ENCODE measurements around the gene CHCHD3.
"Not testable (repeated sequence)": the region's sequence is repeated elsewhere in the genome, so short reads cannot be mapped to it uniquely, and the experiment has no call there.

Gene CHCHD3

DNA sequence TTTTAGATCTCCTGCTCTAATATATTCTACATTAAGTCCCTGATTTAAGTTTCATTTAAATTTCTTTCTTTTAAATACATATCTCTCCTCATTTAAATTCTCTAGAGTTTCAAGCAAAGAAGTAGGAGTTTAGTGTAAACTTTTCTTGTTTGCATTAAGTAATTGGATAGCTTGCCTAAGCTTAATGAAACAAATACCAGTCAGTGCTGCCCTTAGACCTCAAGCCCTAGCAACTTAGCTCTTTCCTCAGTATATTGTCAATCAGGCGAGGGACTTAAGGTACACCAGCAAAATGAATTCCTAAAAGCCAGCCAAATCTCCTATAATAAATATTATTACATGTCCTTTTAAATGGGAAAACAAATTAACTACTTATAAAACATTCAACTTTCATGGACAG is 101.5 kb downstream of the CHCHD3 start:
- in situ Hi-C loops (cut with HindIII; ENCODE audit: low pct_ligation_motif_present, low pct_unique_long_range_greater_than_20kb, low sequenced_read_pairs), result no loop called here
- DNase-seq, result no peak

DNA sequence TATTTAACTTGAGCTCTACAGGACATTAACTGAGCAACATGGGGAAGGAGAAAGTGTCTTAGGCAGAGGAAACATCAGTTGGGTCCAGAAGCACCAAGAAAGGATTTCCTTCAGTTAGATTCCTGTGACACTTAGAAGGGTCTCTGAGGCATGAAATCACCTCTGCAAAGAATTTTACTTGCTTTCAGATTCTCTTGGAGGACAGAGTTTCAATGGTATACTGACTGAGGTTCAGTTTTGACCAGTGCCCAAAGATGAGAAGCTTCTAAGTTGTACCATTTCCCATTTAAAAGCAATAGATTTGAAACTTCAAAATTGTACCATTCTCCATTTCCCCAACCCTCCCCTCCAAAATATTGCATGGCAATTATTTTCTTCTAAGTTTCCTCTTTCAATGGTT is 102.4 kb downstream of the CHCHD3 start:
- in situ Hi-C loops (cut with HindIII; ENCODE audit: low pct_ligation_motif_present, low pct_unique_long_range_greater_than_20kb, low sequenced_read_pairs), result no loop called here

DNA sequence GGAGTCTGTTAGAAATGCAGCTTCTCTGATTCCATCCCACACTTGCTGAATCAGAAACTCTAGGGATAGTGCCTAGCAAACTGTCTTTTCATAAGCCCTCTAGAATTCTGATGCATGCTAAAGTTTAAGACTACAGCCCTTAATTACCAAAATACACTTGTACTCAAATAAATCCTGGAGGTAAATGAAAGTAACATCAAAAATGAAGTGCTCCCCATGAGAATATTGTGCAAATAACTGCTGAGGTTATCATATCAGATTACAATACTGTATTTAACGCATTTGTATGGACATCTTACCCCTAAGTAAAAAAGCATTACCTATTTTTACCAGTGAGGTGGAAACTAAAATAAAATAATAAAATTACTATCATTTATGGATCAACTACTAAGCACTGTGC is 104.7 kb downstream of the CHCHD3 start:
- in situ Hi-C loops (cut with HindIII; ENCODE audit: low pct_ligation_motif_present, low pct_unique_long_range_greater_than_20kb, low sequenced_read_pairs), result no loop called here
- no peak for DNase-seq

More for the DNA sequence above, 102.4 kb downstream of the CHCHD3 start:
- no peak for DNase-seq

DNA sequence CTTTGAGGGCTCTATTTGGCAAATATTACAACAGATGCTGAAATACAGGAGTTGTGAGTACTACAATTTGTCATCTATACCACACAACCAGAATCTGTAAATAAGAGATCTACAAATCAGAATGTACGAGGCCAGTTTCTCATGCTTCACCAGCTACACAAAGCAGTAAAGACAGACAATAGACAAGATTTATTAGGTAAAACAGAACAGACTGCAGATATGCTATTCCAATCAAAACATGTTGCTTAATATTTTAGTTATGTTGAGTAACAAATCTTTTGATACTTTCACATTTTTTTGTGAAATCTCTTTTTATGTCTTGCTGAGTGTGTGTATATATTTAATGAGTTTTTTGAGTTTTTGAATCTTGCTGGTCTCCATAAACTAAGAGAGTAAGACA is 109.1 kb downstream of the CHCHD3 start:
- in situ Hi-C loops (cut with HindIII; ENCODE audit: low pct_ligation_motif_present, low pct_unique_long_range_greater_than_20kb, low sequenced_read_pairs), result no loop called here

DNA sequence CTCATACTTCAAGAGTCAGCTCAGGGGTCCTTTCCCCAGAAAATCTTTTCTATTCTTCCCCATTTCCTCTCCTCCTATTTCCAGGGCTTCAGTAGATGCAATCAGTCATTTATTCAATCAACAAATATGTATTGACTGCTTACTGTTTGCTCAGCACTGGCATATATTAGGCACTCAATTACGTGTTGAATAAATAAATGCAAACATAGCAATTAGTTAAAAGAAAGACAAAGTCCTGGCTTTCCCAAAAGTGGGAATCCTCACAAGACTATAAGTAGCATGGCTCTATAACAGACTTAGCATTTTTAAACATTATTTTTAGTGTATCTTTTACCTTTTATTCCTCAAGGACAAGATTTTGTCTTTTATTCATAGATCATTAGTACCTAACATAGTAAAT is 111.6 kb downstream of the CHCHD3 start:
- no peak for DNase-seq
- in situ Hi-C loops (cut with HindIII; ENCODE audit: low pct_ligation_motif_present, low pct_unique_long_range_greater_than_20kb, low sequenced_read_pairs), result no loop called here

More for the DNA sequence above, 109.1 kb downstream of the CHCHD3 start:
- no peak for DNase-seq

DNA sequence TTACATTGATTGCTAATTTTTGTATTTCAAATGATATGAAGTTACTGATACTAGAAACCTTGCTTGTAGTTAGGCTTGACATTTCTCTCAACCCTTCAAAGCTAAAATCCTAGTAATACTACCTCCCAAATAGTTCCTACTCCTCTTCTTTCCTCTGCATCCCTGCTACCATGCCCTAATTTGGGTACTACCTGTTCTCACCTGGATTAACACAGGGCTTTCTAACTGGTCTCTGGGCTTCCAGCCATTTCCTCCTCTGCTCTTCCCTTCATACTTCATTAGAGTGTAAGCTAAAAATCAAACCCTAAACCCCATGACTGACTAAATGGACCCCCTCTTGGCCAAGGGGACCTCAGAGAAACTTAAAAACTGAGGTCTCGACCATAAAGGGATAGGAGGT is 112.4 kb downstream of the CHCHD3 start:
- in situ Hi-C loops (cut with HindIII; ENCODE audit: low pct_ligation_motif_present, low pct_unique_long_range_greater_than_20kb, low sequenced_read_pairs), result no loop called here
- no peak for DNase-seq

DNA sequence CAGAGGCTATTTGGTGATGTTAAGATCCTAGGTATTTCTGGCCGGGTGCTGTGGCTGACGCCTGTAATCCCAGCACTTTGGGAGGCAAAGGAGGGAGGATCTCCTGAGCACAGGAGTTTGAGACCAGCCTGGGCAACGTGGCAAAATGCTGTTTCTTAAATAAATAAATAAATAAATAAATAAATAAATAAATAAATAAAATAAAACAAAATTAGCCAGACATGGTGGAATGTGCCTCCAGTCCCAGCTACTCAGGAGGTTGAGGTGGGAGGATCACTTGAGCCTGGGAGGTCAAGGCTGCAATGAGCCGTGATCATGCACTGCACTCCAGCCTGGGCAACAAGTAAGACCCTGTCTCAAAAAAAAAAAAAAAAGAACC is 114.4 kb downstream of the CHCHD3 start:
- DNase-seq; in situ Hi-C loops (cut with HindIII; ENCODE audit: low pct_ligation_motif_present, low pct_unique_long_range_greater_than_20kb, low sequenced_read_pairs): not testable (repeated sequence)

DNA sequence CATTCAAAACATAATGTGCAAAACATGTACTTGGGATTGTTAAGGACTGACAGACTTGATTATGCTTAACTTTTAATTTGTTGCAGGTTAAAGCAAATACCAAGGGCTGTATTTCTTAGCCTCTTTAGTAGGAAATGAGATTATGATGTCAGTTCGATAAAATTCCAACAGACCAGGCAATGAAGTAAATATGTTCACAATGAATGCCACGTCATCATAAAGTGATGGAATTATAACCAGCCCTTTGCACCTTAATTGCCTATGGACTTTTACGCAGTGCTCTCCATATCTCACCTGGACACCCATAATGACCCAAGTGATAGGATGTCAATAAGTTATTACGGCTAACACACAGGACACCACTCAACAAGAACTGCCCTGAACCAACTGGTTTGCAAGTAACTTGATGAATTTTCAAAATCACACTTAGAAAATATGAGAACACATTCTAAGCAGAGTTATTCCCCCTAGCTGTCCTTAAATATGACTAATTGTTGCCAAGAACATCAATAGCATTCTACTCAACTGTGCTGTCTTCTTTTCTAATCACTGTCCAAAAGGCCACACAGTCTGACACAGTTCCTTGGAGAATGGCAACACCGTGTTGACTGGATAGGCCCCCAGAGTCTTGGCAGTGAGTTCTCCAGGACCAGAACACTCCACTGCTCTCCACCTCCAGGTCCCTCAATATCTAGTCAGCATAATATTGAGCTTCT is 115.0 kb downstream of the CHCHD3 start:
- in situ Hi-C loops (cut with HindIII; ENCODE audit: low pct_ligation_motif_present, low pct_unique_long_range_greater_than_20kb, low sequenced_read_pairs), result no loop called here
- no peak for DNase-seq

DNA sequence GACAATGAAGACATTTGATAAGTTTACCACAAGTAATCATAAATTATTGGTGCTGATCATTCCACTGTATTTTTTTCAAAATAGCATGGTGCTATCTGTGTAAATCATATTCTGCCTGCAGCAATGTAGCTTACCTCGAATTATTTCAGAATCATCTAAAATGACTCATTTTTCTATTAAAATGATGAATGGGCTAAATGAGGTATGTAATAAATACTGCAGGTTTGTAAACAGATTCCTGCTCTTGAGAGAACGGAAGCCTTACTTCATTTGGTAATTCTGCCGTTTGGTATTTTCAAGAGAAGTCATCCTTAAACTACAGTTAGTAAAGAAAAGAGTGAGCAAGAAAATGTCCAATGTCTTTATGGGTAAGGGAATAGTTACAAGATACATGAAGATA is 115.9 kb downstream of the CHCHD3 start:
- in situ Hi-C loops (cut with HindIII; ENCODE audit: low pct_ligation_motif_present, low pct_unique_long_range_greater_than_20kb, low sequenced_read_pairs), result no loop called here
- no peak for DNase-seq

DNA sequence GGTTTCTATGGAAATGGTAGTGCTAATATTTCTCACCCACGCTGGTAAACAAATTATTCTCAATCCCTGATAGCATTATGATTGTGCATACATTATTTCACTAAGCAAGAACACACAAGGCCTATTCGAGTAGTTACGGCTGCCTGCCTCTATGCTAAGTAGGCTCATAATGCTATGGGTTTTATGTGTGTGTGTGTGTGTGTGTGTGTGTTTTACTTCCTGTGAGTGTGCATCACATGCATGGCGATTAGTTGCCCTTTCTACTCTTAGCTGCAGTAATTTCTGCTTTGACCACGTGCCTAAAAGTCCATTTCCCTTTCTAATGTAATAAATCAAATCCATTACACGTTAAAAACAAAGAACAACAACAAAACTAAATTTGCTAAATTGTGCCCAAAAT is 117.0 kb downstream of the CHCHD3 start:
- no peak for DNase-seq
- in situ Hi-C loops (cut with HindIII; ENCODE audit: low pct_ligation_motif_present, low pct_unique_long_range_greater_than_20kb, low sequenced_read_pairs), result no loop called here

DNA sequence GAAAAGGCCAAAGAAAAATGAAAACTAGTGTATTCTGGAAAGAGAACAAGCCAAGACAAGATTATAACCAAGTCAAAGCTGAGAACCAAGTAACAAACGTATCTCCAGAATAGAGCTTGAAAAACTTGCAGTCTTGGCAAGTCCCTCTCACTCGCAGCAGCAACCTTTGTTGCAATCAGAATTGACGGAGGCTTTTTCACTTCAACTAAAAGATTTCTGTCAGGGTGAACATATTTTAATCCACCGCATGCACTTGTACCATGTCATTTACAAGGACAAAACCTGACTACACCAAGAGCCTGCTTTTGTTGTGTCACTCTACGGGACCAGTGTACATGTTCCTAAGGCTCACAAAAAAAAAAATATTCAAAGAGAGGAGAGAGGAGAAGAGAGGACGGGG is 122.0 kb downstream of the CHCHD3 start:
- in situ Hi-C loops (cut with HindIII; ENCODE audit: low pct_ligation_motif_present, low pct_unique_long_range_greater_than_20kb, low sequenced_read_pairs), result no loop called here
- DNase-seq, result no peak

DNA sequence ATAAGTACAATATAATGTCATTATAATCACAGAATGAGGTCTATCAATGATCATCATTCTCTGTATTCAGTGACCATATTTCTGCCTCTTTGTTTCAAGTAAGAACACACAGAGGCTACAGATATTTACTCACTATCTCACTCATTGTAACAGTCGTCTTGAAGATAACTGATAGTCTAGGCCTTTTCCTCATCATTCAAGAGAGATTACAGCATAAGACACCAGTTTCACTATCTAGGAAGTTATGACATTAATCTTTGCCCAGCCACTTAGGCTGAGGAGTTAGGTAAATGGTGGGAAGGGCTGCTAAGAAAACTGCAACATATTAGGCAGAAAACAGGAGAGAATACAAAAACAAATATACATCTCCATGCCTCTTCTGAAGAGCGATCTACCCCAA is 125.3 kb downstream of the CHCHD3 start:
- no peak for DNase-seq
- in situ Hi-C loops (cut with HindIII; ENCODE audit: low pct_ligation_motif_present, low pct_unique_long_range_greater_than_20kb, low sequenced_read_pairs), result no loop called here

DNA sequence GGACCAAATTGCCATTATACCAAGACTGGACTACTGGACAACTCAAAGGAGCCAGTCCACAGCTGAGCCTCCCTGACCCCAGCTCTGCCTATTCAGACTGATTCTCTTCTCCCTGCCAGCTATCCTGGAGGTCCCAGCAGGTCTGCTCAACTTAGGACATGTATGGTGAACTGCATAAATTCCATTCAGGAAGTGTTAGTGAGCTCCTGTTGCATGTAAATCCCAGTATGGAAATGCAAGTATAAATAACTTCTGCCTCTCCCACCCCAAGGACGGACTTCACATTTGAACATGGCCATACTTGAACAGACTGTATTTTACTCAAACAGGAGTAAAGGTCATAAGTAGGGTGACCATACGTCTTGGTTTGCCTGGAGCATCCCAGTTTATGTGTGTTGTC is 128.4 kb downstream of the CHCHD3 start:
- no peak for DNase-seq
- in situ Hi-C loops (cut with HindIII; ENCODE audit: low pct_ligation_motif_present, low pct_unique_long_range_greater_than_20kb, low sequenced_read_pairs), result no loop called here

DNA sequence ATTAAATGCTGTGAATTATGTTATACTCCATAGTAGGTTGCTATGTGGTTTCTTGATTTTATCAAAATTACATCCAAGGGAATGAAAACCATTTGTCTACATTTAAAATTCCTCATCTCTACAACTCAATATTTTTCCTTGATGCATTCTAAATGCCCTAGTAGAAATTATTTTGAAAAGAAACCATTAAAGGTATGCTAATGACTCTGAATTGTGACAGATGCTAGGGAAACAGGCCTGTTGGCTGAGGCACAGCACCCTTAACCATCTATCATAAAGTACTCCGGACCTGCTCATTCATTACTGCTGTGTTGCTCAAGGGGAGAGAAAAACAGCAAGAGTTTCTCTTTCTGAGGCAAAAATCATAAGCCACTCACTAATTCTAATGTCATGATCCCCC is 131.2 kb downstream of the CHCHD3 start:
- DNase-seq, result no peak
- in situ Hi-C loops (cut with HindIII; ENCODE audit: low pct_ligation_motif_present, low pct_unique_long_range_greater_than_20kb, low sequenced_read_pairs), result no loop called here

DNA sequence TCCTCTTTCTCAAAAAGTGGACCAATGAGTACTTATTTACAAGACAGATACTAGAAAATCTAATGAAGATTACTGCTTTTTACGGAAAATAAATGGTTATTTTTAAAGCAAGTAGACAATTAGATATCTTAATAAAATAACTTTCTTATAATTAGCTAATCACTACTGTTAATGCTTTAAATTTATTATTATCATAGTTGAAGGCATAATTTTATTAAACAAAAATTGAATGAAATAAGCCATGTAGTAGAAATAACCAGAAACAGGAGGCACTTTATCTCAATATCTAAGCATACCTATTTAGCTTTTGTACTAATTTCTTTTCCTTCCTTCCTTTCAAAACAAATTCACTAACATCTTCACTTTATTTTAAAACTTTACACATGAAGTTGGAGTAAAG is 134.9 kb downstream of the CHCHD3 start:
- in situ Hi-C loops (cut with HindIII; ENCODE audit: low pct_ligation_motif_present, low pct_unique_long_range_greater_than_20kb, low sequenced_read_pairs), result no loop called here
- no peak for DNase-seq

DNA sequence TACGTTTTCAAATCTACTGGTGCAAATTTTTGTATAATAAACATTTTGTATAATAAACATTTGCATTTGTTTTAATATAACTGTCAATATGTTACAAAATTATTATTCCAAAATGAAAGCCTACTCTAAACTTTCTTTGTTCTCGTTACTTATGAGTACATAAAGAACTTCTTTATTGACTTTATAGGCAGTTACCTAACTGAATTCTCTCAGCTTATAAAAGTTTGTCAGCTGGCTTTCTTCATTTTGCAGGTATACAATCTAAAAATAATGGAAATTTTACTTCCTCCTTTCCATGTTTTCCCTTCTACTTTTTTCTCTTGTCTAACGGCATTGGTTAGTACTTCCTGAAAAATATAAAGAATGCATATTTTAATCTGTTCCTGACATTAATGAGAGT is 137.1 kb downstream of the CHCHD3 start:
- DNase-seq, result no peak
- in situ Hi-C loops (cut with HindIII; ENCODE audit: low pct_ligation_motif_present, low pct_unique_long_range_greater_than_20kb, low sequenced_read_pairs), result no loop called here

DNA sequence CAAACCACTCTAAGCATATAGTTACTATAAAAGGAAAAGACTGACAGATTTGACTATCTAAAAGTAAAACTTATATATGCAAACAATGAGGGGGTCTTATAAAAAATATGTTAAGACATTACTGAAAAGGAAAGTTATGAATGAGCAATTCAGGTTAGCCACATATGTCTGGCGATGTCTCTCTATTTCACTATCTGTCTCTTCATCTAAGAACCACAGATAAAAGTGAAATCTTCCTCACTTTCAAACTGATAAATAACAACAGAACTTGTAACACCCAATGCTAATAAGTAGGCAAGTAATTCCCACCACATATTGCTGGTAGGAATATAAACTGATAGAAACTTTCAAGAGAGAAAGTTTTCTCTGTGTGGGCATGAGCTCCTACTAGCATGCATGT is 138.2 kb downstream of the CHCHD3 start:
- in situ Hi-C loops (cut with HindIII; ENCODE audit: low pct_ligation_motif_present, low pct_unique_long_range_greater_than_20kb, low sequenced_read_pairs), result no loop called here
- DNase-seq, result no peak

DNA sequence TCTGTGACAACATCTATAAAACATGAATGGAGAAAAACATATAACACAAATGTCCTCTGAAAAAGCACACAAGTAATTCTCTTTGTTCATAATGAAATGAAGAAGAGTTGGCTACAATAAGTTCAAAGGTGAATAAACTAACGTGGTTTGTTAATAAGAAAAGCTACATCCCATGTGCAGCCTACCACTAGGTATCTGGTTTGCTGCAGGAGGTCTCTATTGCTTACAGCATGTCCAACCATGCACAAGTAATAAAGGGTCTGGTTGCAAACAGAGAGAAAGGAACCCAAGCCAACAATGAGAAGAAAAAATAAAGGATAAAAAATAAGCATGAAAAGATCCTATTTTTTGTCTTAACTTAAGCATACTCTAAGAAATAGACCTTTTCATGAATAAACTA is 139.2 kb downstream of the CHCHD3 start:
- DNase-seq, result no peak
- in situ Hi-C loops (cut with HindIII; ENCODE audit: low pct_ligation_motif_present, low pct_unique_long_range_greater_than_20kb, low sequenced_read_pairs), result no loop called here

DNA sequence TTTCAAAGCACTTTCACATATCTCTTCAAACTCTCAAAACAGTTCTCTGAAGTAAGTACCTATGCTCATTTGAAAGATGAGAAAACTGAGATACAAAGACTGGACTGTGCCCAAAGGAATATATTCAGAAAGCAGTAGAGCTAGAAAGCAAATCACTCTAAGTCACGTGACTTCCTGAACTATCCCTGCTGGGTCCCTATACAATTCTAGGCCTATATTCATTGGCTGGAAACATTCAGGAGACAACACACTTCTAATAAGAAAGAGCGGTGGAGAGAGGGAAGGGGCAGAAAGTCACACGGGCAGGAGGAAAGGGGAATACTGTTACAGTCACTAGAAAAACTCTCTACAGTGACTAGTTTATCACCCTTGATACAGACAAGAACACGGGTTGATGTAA is 140.0 kb downstream of the CHCHD3 start:
- DNase-seq, result no peak
- in situ Hi-C loops (cut with HindIII; ENCODE audit: low pct_ligation_motif_present, low pct_unique_long_range_greater_than_20kb, low sequenced_read_pairs), result no loop called here

DNA sequence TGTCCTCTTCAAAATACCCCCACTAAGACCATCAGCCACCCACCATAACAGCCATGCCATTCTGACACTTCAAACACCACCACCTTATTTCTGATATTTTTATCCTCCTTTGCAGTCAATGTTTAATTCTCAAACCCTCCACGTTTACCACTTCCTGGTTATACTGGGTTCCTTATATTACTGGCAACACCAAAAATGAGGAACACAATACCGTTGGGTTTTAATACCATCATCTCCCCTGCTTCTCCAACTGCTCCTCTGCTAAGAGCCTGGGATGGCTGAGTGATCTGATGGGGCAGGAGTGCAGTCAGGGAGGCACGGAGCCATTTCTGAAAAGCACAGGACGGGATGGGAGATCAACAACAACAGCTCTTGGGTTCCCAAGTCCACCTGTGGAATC is 140.5 kb downstream of the CHCHD3 start:
- in situ Hi-C loops (cut with HindIII; ENCODE audit: low pct_ligation_motif_present, low pct_unique_long_range_greater_than_20kb, low sequenced_read_pairs), result no loop called here
- DNase-seq, result no peak

DNA sequence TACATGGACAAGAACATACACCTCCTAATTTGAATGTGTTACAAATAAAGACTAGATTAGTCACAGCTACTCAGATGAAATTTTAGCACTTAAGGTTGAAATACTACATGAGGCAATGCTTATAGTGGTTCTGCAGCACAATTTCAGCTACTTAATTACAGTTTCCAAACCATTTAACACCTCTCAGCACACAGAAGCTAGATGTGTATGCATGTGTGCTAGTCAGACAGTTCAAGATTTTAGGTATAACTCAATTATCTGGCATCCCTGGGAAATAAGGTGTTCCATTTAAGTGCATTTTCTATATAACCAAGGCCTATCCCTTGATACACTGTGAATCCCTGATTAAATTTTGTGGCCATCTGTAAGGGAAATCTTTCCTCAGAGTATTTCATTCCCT is 141.8 kb downstream of the CHCHD3 start:
- in situ Hi-C loops (cut with HindIII; ENCODE audit: low pct_ligation_motif_present, low pct_unique_long_range_greater_than_20kb, low sequenced_read_pairs), result no loop called here
- DNase-seq, result no peak
